Prostate gland (tissue), 2 donors: ENCODE measurements around the gene SNAPC4.

Source experiments
- POLR2AphosphoS5 ChIP-seq: sonication (generic); formaldehyde crosslinking; IDR thresholded peaks from one replicate; pipeline ENCODE4 v1.6.1; 2017; ENCODE audit warnings: antibody characterized with exemption
- TF ChIP-seq, protein P1 (sequence below), 4 experiments: fragments of 200-600 bp in 2 of 4; fragments of 450-650 bp in 2 of 4; sonication (generic) in 2 of 4; IDR thresholded peaks; 1 replicate in 3 of 4; 2 replicates in 1 of 4; pipeline ENCODE4 v1.5.1; 2016 to 2019; ENCODE audit warnings: antibody characterized with exemption in 4 of 4, mild to moderate bottlenecking in 2 of 4, moderate library complexity in 2 of 4

DNA sequence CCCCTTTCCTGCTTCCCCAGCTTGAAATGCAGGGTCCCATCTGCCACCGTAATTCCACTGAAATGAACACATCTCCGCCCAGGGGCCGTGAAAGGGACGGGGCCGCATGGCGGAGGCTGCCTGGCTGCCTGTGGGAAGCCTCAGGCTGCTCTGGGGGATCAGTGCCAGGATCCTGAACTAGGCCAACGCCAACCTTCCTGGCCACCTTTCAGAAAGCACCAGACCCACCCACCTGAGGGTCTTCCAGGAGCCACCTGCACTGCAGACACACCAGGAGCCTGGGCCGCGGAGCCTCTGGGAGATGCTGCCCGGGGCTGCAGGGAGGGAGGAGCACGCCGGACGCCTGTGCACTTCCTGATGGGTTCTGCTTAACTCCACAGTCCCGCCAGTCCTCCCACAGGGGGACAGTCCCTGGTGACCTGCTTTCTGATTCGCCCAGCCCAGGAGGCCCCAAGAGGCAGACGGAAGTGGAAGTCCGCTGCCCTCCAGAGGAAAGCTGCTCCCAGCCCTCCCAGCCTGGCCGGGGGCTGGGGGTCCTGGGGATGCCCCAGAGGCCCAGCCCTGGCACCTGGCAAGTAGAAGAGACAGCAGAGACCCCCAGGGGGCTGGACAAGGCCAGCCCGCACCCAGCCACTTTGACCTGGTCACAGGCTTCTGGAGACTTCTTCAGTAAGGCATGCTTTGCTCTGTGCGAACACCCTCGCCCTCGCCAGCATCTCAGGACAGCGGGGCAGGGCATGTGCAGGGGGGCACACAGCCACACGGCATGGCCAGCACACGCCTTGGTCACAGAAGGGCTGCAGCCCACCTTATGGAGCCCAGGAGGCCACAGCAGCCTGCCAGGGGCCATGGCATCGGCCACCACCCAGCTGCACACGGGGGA, 26.4 kb downstream of the SNAPC4 start, which contains the start of gene CARD9:
- TF ChIP-seq, protein P1, sequence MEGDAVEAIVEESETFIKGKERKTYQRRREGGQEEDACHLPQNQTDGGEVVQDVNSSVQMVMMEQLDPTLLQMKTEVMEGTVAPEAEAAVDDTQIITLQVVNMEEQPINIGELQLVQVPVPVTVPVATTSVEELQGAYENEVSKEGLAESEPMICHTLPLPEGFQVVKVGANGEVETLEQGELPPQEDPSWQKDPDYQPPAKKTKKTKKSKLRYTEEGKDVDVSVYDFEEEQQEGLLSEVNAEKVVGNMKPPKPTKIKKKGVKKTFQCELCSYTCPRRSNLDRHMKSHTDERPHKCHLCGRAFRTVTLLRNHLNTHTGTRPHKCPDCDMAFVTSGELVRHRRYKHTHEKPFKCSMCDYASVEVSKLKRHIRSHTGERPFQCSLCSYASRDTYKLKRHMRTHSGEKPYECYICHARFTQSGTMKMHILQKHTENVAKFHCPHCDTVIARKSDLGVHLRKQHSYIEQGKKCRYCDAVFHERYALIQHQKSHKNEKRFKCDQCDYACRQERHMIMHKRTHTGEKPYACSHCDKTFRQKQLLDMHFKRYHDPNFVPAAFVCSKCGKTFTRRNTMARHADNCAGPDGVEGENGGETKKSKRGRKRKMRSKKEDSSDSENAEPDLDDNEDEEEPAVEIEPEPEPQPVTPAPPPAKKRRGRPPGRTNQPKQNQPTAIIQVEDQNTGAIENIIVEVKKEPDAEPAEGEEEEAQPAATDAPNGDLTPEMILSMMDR (IDR thresholded peaks at IDR 0.05): no peak
- TF ChIP-seq POLR2AphosphoS5: no peak
